H1 (cell line): ENCODE results near the gene MAGI3. TPM values are rescaled to one million over a fixed set of nuclear protein-coding genes. Genes with fewer than 3 reads are reported as not detected.
"Not testable (repeated sequence)": the region's sequence is repeated elsewhere in the genome, so short reads cannot be mapped to it uniquely, and the experiment has no call there.

Source experiments
- CTCF ChIA-PET: fragments of 300-600 bp; sonication (Branson Sonifier 250); formaldehyde crosslinking; loops from one replicate; lab custom pipeline; 2021; ENCODE audit not compliant: partially characterized antibody; lab: Charles Lee
- POLR2A ChIA-PET: fragments of 300-600 bp; sonication (Branson Sonifier 250); formaldehyde crosslinking; loops from one replicate; lab custom pipeline; 2021; ENCODE audit warnings: inconsistent platforms; ENCODE audit not compliant: partially characterized antibody; lab: Charles Lee
- DNase-seq, 2 experiments: peaks; one replicate each; pipeline versions ENCODE4 v3.0.0 to v3.0.0-alpha.2; 2010 to 2022; ENCODE audit warnings: low spot score in 2 of 2, low read depth in 1 of 2, mixed read lengths in 1 of 2
- FAIRE-seq: peaks from 2 replicates; lab custom pipeline; 2011; peaks lifted over from hg19 to GRCh38; lab: Jason Lieb, UNC
- H2AFZ ChIP-seq: 2 replicates; pipeline ENCODE4 v1.8.1; 2012; ENCODE audit warnings: low read length, inconsistent platforms
- H2AK5ac ChIP-seq: 2 replicates; pipeline ENCODE4 v1.6.1; 2013; ENCODE audit warnings: low read depth, low read length
- H2BK120ac ChIP-seq: replicated peaks from 2 replicates; pipeline ENCODE3; 2013; ENCODE audit warnings: low read depth, low read length, inconsistent platforms
- H2BK12ac ChIP-seq: 2 replicates; pipeline ENCODE4 v1.6.1; 2013; ENCODE audit warnings: low read depth, low read length
- H2BK15ac ChIP-seq: 2 replicates; pipeline ENCODE4 v1.6.1; 2013; ENCODE audit warnings: low read length
- H2BK20ac ChIP-seq: 2 replicates; pipeline ENCODE4 v1.6.1; 2013; ENCODE audit warnings: low read length
- H2BK5ac ChIP-seq: 2 replicates; pipeline ENCODE4 v1.6.1; 2013; ENCODE audit warnings: low read depth, low read length
- H3K14ac ChIP-seq: 2 replicates; pipeline ENCODE4 v1.6.1; 2013; ENCODE audit warnings: inconsistent platforms; ENCODE audit not compliant: insufficient read length
- H3K18ac ChIP-seq: 2 replicates; pipeline ENCODE4 v1.6.1; 2013; ENCODE audit warnings: low read length; ENCODE audit errors: extremely low read depth
- H3K23ac ChIP-seq: 2 replicates; pipeline ENCODE4 v1.6.1; 2013; ENCODE audit warnings: inconsistent platforms; ENCODE audit not compliant: insufficient read length
- H3K23me2 ChIP-seq: 2 replicates; pipeline ENCODE4 v1.6.1; 2013; ENCODE audit warnings: low read depth, low read length
- H3K27ac ChIP-seq: 2 replicates; pipeline ENCODE4 v1.6.1; 2011; ENCODE audit warnings: low read depth, low read length, inconsistent platforms
- H3K27me3 ChIP-seq, 4 experiments: replicated peaks in 1 of 4; 1 replicate in 1 of 4; 2 replicates in 3 of 4; pipeline versions ENCODE4 v1.6.1 to v1.8.1; 2011 to 2013; ENCODE audit warnings: low read length in 3 of 4, mild to moderate bottlenecking in 3 of 4, inconsistent platforms in 2 of 4, mixed read lengths in 2 of 4, moderate library complexity in 1 of 4; ENCODE audit not compliant: control insufficient read depth in 3 of 4, insufficient read depth in 3 of 4; ENCODE audit errors: extremely low read depth in 1 of 4
- H3K36me3 ChIP-seq, 4 experiments: 2 replicates each; pipeline versions ENCODE4 v1.6.1 to v1.8.1; 2011 to 2013; ENCODE audit warnings: mild to moderate bottlenecking in 4 of 4, low read length in 3 of 4, moderate library complexity in 2 of 4, control low read depth in 1 of 4, inconsistent platforms in 1 of 4; ENCODE audit not compliant: insufficient read depth in 4 of 4, control insufficient read depth in 2 of 4
- H3K4ac ChIP-seq: replicated peaks from 2 replicates; pipeline ENCODE3; 2013; ENCODE audit warnings: low read length, low read depth, mixed read lengths, inconsistent platforms; ENCODE audit not compliant: insufficient read length
- H3K4me1 ChIP-seq, 4 experiments: replicated peaks in 1 of 4; 1 replicate in 1 of 4; 2 replicates in 3 of 4; pipeline versions ENCODE4 v1.6.1 to v1.8.1; 2011 to 2013; ENCODE audit warnings: low read length in 3 of 4, inconsistent platforms in 2 of 4, mixed read lengths in 1 of 4; ENCODE audit not compliant: insufficient read depth in 4 of 4, control insufficient read depth in 3 of 4
- H3K4me2 ChIP-seq, 2 experiments: 2 replicates each; pipeline versions ENCODE4 v1.6.1 to v1.8.1; 2011 to 2013; ENCODE audit warnings: low read depth in 2 of 2, low read length in 2 of 2, control low read depth in 1 of 2, inconsistent platforms in 1 of 2, mild to moderate bottlenecking in 1 of 2; ENCODE audit not compliant: insufficient read depth in 1 of 2
- H3K4me3 ChIP-seq, 4 experiments: fragments of 200-600, 300-600 bp in 1 of 4; sonication (generic), shearing (Covaris generic), sonication (Bioruptor Twin) in 1 of 4; 2 replicates each; pipeline versions ENCODE4 v1.5.1 to v1.8.1; 2011 to 2016; ENCODE audit warnings: low read length in 4 of 4, low read depth in 3 of 4, control low read depth in 2 of 4, inconsistent platforms in 2 of 4, mild to moderate bottlenecking in 2 of 4, mixed read lengths in 1 of 4, moderate library complexity in 1 of 4; ENCODE audit not compliant: insufficient read depth in 2 of 4; ENCODE audit errors: extremely low read depth in 1 of 4
- H3K56ac ChIP-seq: replicated peaks from 2 replicates; pipeline ENCODE3; 2013; ENCODE audit warnings: low read depth, mild to moderate bottlenecking, mixed read lengths, low read length, inconsistent platforms; ENCODE audit not compliant: insufficient read length
- H3K79me1 ChIP-seq: 2 replicates; pipeline ENCODE4 v1.6.1; 2013; ENCODE audit warnings: low read depth, low read length, control low read depth
- H3K79me2 ChIP-seq, 2 experiments: 2 replicates each; pipeline versions ENCODE4 v1.6.1 to v1.8.1; 2012 to 2013; ENCODE audit warnings: low read length in 2 of 2, mild to moderate bottlenecking in 2 of 2, inconsistent platforms in 1 of 2; ENCODE audit not compliant: insufficient read depth in 2 of 2, control insufficient read depth in 1 of 2
- H3K9ac ChIP-seq, 4 experiments: replicated peaks in 1 of 4; 1 replicate in 1 of 4; 2 replicates in 3 of 4; pipeline versions ENCODE4 v1.6.1 to v1.8.1; 2011 to 2013; ENCODE audit warnings: low read depth in 3 of 4, low read length in 3 of 4, control low read depth in 2 of 4, mild to moderate bottlenecking in 2 of 4, moderate library complexity in 2 of 4, inconsistent platforms in 1 of 4; ENCODE audit errors: extremely low read depth in 1 of 4
- H3K9me3 ChIP-seq, 2 experiments: 2 replicates each; pipeline versions ENCODE4 v1.6.1 to v1.8.1; 2012 to 2013; ENCODE audit warnings: mild to moderate bottlenecking in 2 of 2, moderate library complexity in 2 of 2, control low read depth in 1 of 2, inconsistent platforms in 1 of 2, low read depth in 1 of 2, low read length in 1 of 2, mixed read lengths in 1 of 2; ENCODE audit not compliant: insufficient read depth in 2 of 2
- H4K20me1 ChIP-seq, 2 experiments: replicated peaks in 1 of 2; 2 replicates each; pipeline versions ENCODE3 to v1.8.1; 2011 to 2013; ENCODE audit warnings: inconsistent platforms in 2 of 2, low read length in 2 of 2, mild to moderate bottlenecking in 1 of 2; ENCODE audit not compliant: insufficient read depth in 2 of 2, control insufficient read depth in 1 of 2
- H4K5ac ChIP-seq: 2 replicates; pipeline ENCODE4 v1.6.1; 2013; ENCODE audit warnings: low read length, low read depth, mixed read lengths, inconsistent platforms; ENCODE audit not compliant: insufficient read length
- H4K8ac ChIP-seq: 2 replicates; pipeline ENCODE4 v1.8.0; 2013; ENCODE audit warnings: mild to moderate bottlenecking, moderate library complexity, low read length, inconsistent platforms; ENCODE audit not compliant: insufficient read depth; ENCODE audit errors: extremely low read depth
- H4K91ac ChIP-seq: replicated peaks from 2 replicates; pipeline ENCODE3; 2013; ENCODE audit warnings: low read length, mixed read lengths, inconsistent platforms; ENCODE audit not compliant: insufficient read length
- WGBS, 2 experiments: shearing (Covaris generic) in 1 of 2; methylation state at CpG; one replicate each; pipeline versions ENCODE4 v1.1.6 to v1.1.7; 2013 to 2015; ENCODE audit warnings: low lambda C conversion rate in 2 of 2, mixed read lengths in 2 of 2, inconsistent platforms in 1 of 2, low coverage in 1 of 2, missing lambda C conversion rate in 1 of 2; ENCODE audit not compliant: insufficient replicate concordance in 2 of 2, insufficient coverage in 1 of 2, insufficient read length in 1 of 2; ENCODE audit errors: extremely low coverage in 1 of 2, missing lambda C conversion rate in 1 of 2; 5-methylcytosine and 5-hydroxymethylcytosine counted together
- polyA plus RNA-seq, 7 experiments: library from polyadenylated mRNA; depleted of rRNA in 3 of 7; stranded (reverse) in 5 of 7; unstranded in 2 of 7; fragments of >200 nt in 5 of 7; fragments of 200-250 nt in 2 of 7; gene quantifications; 1 replicate in 5 of 7; 2 replicates in 1 of 7; 4 replicates in 1 of 7; pipeline versions ENCODE4 v1.2.1 to v1.2.3, GENCODE V29; 2011 to 2013; ENCODE audit warnings: missing spikeins in 2 of 7, mixed read lengths in 2 of 7
- total RNA-seq: library from RNA; stranded (reverse); fragmentation: NEBNext Ultra II Directional; extraction: Animal tissue kit (Norgen Biotek cat#: 25700); gene quantifications from 2 replicates; pipeline ENCODE4 v1.2.1, GENCODE V29; 2021

MAGI3 gene
- total and polyA plus RNA-seq, 2 of the 8 experiments (the other 6 are each of a cell fraction or from before 2014, with no cell fraction given), result 2.3 to 7.8 TPM

GRCh38 chr1:113406149-113406548 lies 15.8 kb downstream of the MAGI3 start:
- FAIRE-seq, H3K4me3 ChIP-seq, H3K9ac ChIP-seq, H3K4me1 ChIP-seq, CTCF ChIA-PET, H4K20me1 ChIP-seq, H2BK12ac ChIP-seq, H2AK5ac ChIP-seq, H2BK20ac ChIP-seq, H3K9me3 ChIP-seq, H3K23me2 ChIP-seq, H4K8ac ChIP-seq, H4K91ac ChIP-seq, H3K27me3 ChIP-seq, H3K27ac ChIP-seq, POLR2A ChIA-PET, H2BK5ac ChIP-seq, H2BK15ac ChIP-seq, H3K56ac ChIP-seq, H3K23ac ChIP-seq, H3K4ac ChIP-seq, H3K18ac ChIP-seq, H4K5ac ChIP-seq, H3K79me2 ChIP-seq, H3K4me2 ChIP-seq, DNase-seq, H2AFZ ChIP-seq, H3K79me1 ChIP-seq, H2BK120ac ChIP-seq, H3K14ac ChIP-seq, H3K36me3 ChIP-seq: not testable (repeated sequence)
- WGBS, 2 experiments, result 83% methylated on average over 1 of the region's 4 CpGs; no CpG with 5 or more reads in 1 of the 2 experiments
